Progenitor cell of endocrine pancreas (in vitro differentiated cells): ENCODE measurements around the gene HTRA3. TPM values are rescaled to one million over a fixed set of nuclear protein-coding genes. Genes with fewer than 3 reads are reported as not detected.

Experiments used
- DNase-seq: peaks from one replicate; pipeline ENCODE4 v3.0.0; 2021; ENCODE audit warnings: low spot score; ENCODE audit not compliant: unreplicated experiment
- H3K27ac Mint-ChIP-seq: 2 replicates; pipeline ENCODE4 v1.8.0; 2021; ENCODE audit warnings: mild to moderate bottlenecking, moderate library complexity, mixed read lengths
- H3K27me3 Mint-ChIP-seq: 2 replicates; pipeline ENCODE4 v1.8.0; 2021; ENCODE audit warnings: mixed read lengths
- H3K36me3 Mint-ChIP-seq: 2 replicates; pipeline ENCODE4 v1.8.0; 2022; ENCODE audit warnings: mixed read lengths; ENCODE audit not compliant: insufficient read depth
- H3K4me1 Mint-ChIP-seq: 2 replicates; pipeline ENCODE4 v1.8.0; 2021; ENCODE audit warnings: low read depth, mixed read lengths
- H3K4me3 Mint-ChIP-seq: 2 replicates; pipeline ENCODE4 v1.8.0; 2021; ENCODE audit warnings: low read depth, mild to moderate bottlenecking, moderate library complexity, mixed read lengths
- H3K9me3 Mint-ChIP-seq: 2 replicates; pipeline ENCODE4 v1.8.0; 2021; ENCODE audit warnings: low read depth, mixed read lengths
- CTCF ChIP-seq: fragments of 200-600 bp; sonication (generic); IDR thresholded peaks from one replicate; pipeline ENCODE4 v1.5.0; 2021; ENCODE audit warnings: antibody characterized with exemption, mild to moderate bottlenecking; ENCODE audit not compliant: unreplicated experiment
- total RNA-seq: library from RNA; stranded (reverse); gene quantifications from 2 replicates; pipeline ENCODE4 v1.2.1, GENCODE V29; 2021

The HTRA3 gene
- total RNA-seq, 1 donor from 2014 or later, result 0.86 TPM

- no peak for DNase-seq
- no peak overlapping the region for H3K27ac Mint-ChIP-seq
- H3K4me3 Mint-ChIP-seq, result no peak overlapping the region
- no peaks in the 10 kb centered on the region for H3K27me3 Mint-ChIP-seq
- no peak for TF ChIP-seq CTCF
- no peaks in the 10 kb centered on the region for H3K4me1 Mint-ChIP-seq
- H3K36me3 Mint-ChIP-seq, result no peaks in the 10 kb centered on the region
- no peaks in the 10 kb centered on the region for H3K9me3 Mint-ChIP-seq
Observed at GRCh38 chr4:8236106-8236919, 33.2 kb upstream of the HTRA3 start.

GRCh38 chr4:8236920-8237195 lies 32.7 kb upstream of the HTRA3 start:
- no peak for DNase-seq
- no peaks in the 10 kb centered on the region for H3K36me3 Mint-ChIP-seq
- TF ChIP-seq CTCF, result no peak
- H3K27ac Mint-ChIP-seq, result no peak overlapping the region
- no peak overlapping the region for H3K4me3 Mint-ChIP-seq
- no peaks in the 10 kb centered on the region for H3K27me3 Mint-ChIP-seq
- no peaks in the 10 kb centered on the region for H3K4me1 Mint-ChIP-seq
- no peaks in the 10 kb centered on the region for H3K9me3 Mint-ChIP-seq

- no peak for TF ChIP-seq CTCF
- H3K27me3 Mint-ChIP-seq, result no peaks in the 10 kb centered on the region
- H3K27ac Mint-ChIP-seq, result no peak overlapping the region
- DNase-seq, result no peak
- H3K36me3 Mint-ChIP-seq, result no peaks in the 10 kb centered on the region
- H3K4me3 Mint-ChIP-seq, result no peak overlapping the region
- no peaks in the 10 kb centered on the region for H3K9me3 Mint-ChIP-seq
- H3K4me1 Mint-ChIP-seq, result no peaks in the 10 kb centered on the region
Observed at GRCh38 chr4:8237256-8237989, 32.1 kb upstream of the HTRA3 start.

- peaks cover 2% of the 10 kb centered on the region for H3K4me1 Mint-ChIP-seq
- H3K27ac Mint-ChIP-seq, result no peak overlapping the region
- no peaks in the 10 kb centered on the region for H3K9me3 Mint-ChIP-seq
- no peak for TF ChIP-seq CTCF
- no peaks in the 10 kb centered on the region for H3K36me3 Mint-ChIP-seq
- H3K4me3 Mint-ChIP-seq, result no peak overlapping the region
- no peak for DNase-seq
- H3K27me3 Mint-ChIP-seq, result no peaks in the 10 kb centered on the region
Observed at GRCh38 chr4:8238036-8238511, 31.5 kb upstream of the HTRA3 start.

GRCh38 chr4:8238515-8239053 lies 31.0 kb upstream of the HTRA3 start:
- TF ChIP-seq CTCF, result peak; percentile 74
- Mint-ChIP-seq H3K27me3 (no peaks in the 10 kb centered on the region), H3K36me3 (no peaks in the 10 kb centered on the region), H3K4me3 (no peak overlapping the region), H3K9me3 (no peaks in the 10 kb centered on the region), H3K4me1 (peaks cover 2% of the 10 kb centered on the region), H3K27ac (no peak overlapping the region)
- DNase-seq, result peak; percentile 44
